DMS153 (cell line): ENCODE results near the gene SLC25A45.
A peak's percentile ranks its signal among the peaks of the same experiment; 100 is the strongest.

Experiments used
- DNase-seq: peaks from one replicate; lab custom pipeline; 2025; lab: John Stamatoyannopoulos, UW

Gene SLC25A45

GRCh38 chr11:65389294-65389980 is 7.0 kb upstream of the SLC25A45 start:
- DNase-seq = no peak

- DNase-seq = no peak
Observed at GRCh38 chr11:65388731-65389130, 6.3 kb upstream of the SLC25A45 start.

- DNase-seq = peak; percentile 61
Observed at GRCh38 chr11:65386307-65387140, 4.1 kb upstream of the SLC25A45 start, which contains the start of gene FRMD8. TSS of gene FRMD8 (plus strand) at chr11:65386637. CDS start at chr11:65387037, 400 bp downstream.

GRCh38 chr11:65384301-65384889 is 1.9 kb upstream of the SLC25A45 start:
- DNase-seq = no peak

GRCh38 chr11:65383778-65384177 is 1.3 kb upstream of the SLC25A45 start:
- no peak for DNase-seq

GRCh38 chr11:65382804-65383368 is 440 bp upstream of the SLC25A45 start:
- DNase-seq = peak; percentile 94

- no peak for DNase-seq
Observed at GRCh38 chr11:65381716-65382032, 772 bp downstream of the SLC25A45 start.

GRCh38 chr11:65380460-65381119 is 1.9 kb downstream of the SLC25A45 start:
- no peak for DNase-seq

GRCh38 chr11:65379698-65380459 is 2.6 kb downstream of the SLC25A45 start:
- no peak for DNase-seq

GRCh38 chr11:65378928-65379638 is 3.4 kb downstream of the SLC25A45 start:
- DNase-seq = no peak

GRCh38 chr11:65378208-65378927 is 4.1 kb downstream of the SLC25A45 start:
- DNase-seq = no peak

GRCh38 chr11:65377777-65378176 is 4.7 kb downstream of the SLC25A45 start:
- no peak for DNase-seq

GRCh38 chr11:65377036-65377435 is 5.4 kb downstream of the SLC25A45 start:
- DNase-seq = no peak

GRCh38 chr11:65376138-65376713 is 6.2 kb downstream of the SLC25A45 start:
- DNase-seq = no peak

- no peak for DNase-seq
Observed at GRCh38 chr11:65375012-65375411, 7.4 kb downstream of the SLC25A45 start.

- DNase-seq = no peak
Observed at GRCh38 chr11:65373839-65374580, 8.4 kb downstream of the SLC25A45 start.

- no peak for DNase-seq
Observed at GRCh38 chr11:65370659-65371049, 11.8 kb downstream of the SLC25A45 start.

GRCh38 chr11:65366340-65366773 is 16.1 kb downstream of the SLC25A45 start:
- DNase-seq = peak; percentile 80

GRCh38 chr11:65363770-65364169 is 18.7 kb downstream of the SLC25A45 start:
- no peak for DNase-seq
